OCI-LY1 (cell line): ENCODE data around the gene HOXD10.

Source experiments
- H2AFZ ChIP-seq: fragments of 200-600 bp; sonication (generic), shearing (Covaris generic); 2 replicates; pipeline ENCODE4 v1.6.0; 2014; ENCODE audit warnings: antibody characterized with exemption, mild to moderate bottlenecking, low read length
- H3F3A ChIP-seq: fragments of 200-600 bp; sonication (generic), shearing (Covaris generic); 2 replicates; pipeline ENCODE4 v1.6.0; 2014; ENCODE audit warnings: mild to moderate bottlenecking, antibody characterized with exemption, low read length, moderate library complexity; ENCODE audit not compliant: insufficient read depth
- H3K27ac ChIP-seq: fragments of 200-600 bp; sonication (generic); 2 replicates; pipeline ENCODE4 v1.5.1; 2014; ENCODE audit warnings: low read length, mixed run types, mild to moderate bottlenecking, low read depth; ENCODE audit not compliant: poor library complexity, severe bottlenecking
- H3K27me3 ChIP-seq: fragments of 200-600 bp; sonication (generic); 2 replicates; pipeline ENCODE4 v1.6.0; 2014; ENCODE audit warnings: antibody characterized with exemption, mild to moderate bottlenecking, low read length, moderate library complexity; ENCODE audit not compliant: insufficient read depth
- H3K36me3 ChIP-seq: fragments of 200-600 bp; sonication (generic); 2 replicates; pipeline ENCODE4 v1.6.1; 2014; ENCODE audit warnings: mild to moderate bottlenecking, antibody characterized with exemption, low read length, moderate library complexity, mixed read lengths; ENCODE audit not compliant: insufficient read depth
- H3K4me1 ChIP-seq: fragments of 200-600 bp; sonication (generic); 2 replicates; pipeline ENCODE4 v1.5.1; 2014; ENCODE audit warnings: mild to moderate bottlenecking, low read length, moderate library complexity; ENCODE audit not compliant: insufficient read depth, severe bottlenecking
- H3K4me2 ChIP-seq: fragments of 200-600 bp; sonication (generic), shearing (Covaris generic); 2 replicates; pipeline ENCODE4 v1.6.1; 2014; ENCODE audit warnings: low read length
- H3K4me3 ChIP-seq: fragments of 200-600 bp; sonication (generic); 2 replicates; pipeline ENCODE4 v1.5.1; 2014; ENCODE audit warnings: low read length, low read depth, mild to moderate bottlenecking, mixed read lengths; ENCODE audit not compliant: poor library complexity, severe bottlenecking
- H3K79me2 ChIP-seq: fragments of 200-600 bp; shearing (Covaris generic); 2 replicates; pipeline ENCODE4 v1.6.1; 2016; ENCODE audit warnings: mixed run types, low read length, mixed read lengths; ENCODE audit not compliant: insufficient read depth
- H3K9ac ChIP-seq: fragments of 200-600 bp; sonication (generic), shearing (Covaris generic); 2 replicates; pipeline ENCODE4 v1.6.1; 2014; ENCODE audit warnings: mild to moderate bottlenecking, low read length, mixed read lengths
- H3K9me2 ChIP-seq: fragments of 200-600 bp; sonication (generic), shearing (Covaris generic); 2 replicates; pipeline ENCODE4 v1.6.1; 2014; ENCODE audit warnings: low read depth, mild to moderate bottlenecking, low read length, mixed read lengths
- H3K9me3 ChIP-seq: fragments of 200-600 bp; shearing (Covaris generic); 2 replicates; pipeline ENCODE4 v1.6.1; 2014; ENCODE audit warnings: low read length, mixed read lengths
- H4K20me1 ChIP-seq: fragments of 200-600 bp; sonication (generic), shearing (Covaris generic); 2 replicates; pipeline ENCODE4 v1.6.0; 2016; ENCODE audit warnings: mild to moderate bottlenecking, low read length; ENCODE audit not compliant: insufficient read depth
- CTCF ChIP-seq: fragments of 200-600 bp; sonication (generic), shearing (Covaris generic); IDR thresholded peaks from 2 replicates; pipeline ENCODE4 v1.5.1; 2017; ENCODE audit warnings: mild to moderate bottlenecking, antibody characterized with exemption, low read length, moderate library complexity, mixed read lengths
- EZH2 ChIP-seq: fragments of 200-600 bp; sonication (generic), shearing (Covaris generic); IDR thresholded peaks from 2 replicates; pipeline ENCODE4 v1.8.0; 2017; ENCODE audit warnings: borderline replicate concordance, mixed run types, mild to moderate bottlenecking, antibody characterized with exemption, low read length, moderate library complexity, mixed read lengths

The HOXD10 gene

DNA sequence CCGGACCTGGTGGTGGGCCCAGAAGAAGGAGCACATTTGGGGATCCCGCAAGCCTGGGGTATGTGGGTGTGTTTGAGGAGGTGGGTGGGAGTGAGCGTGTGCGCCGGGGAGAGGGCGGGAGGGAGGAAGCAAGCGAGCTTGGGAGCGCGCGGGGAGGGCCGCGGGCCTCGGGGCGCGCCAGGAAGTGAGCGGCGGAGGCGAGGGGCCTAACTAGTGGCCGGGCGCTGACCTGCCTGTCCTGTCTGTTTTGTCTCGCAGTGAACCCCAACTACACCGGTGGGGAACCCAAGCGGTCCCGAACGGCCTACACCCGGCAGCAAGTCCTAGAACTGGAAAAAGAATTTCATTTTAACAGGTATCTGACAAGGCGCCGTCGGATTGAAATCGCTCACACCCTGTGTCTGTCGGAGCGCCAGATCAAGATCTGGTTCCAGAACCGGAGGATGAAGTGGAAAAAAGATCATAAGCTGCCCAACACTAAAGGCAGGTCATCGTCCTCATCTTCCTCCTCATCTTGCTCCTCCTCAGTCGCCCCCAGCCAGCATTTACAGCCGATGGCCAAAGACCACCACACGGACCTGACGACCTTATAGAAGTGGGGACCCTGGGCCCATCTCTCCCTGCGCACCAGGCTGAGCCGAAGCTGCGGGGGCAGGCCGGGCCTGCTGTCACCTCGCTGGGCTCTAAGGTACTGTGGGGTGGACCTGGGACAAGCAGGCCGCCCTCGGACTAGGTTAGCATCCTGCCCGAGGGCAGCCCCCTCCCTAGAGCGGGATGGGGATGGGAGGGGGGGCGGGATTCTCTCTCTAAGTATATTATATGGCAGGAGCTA, 36.0 kb downstream of the HOXD10 start:
- Histone ChIP-seq H3K9ac (no peak overlapping the region), H3K27me3 (no peaks in the 10 kb centered on the region), H3K36me3 (no peaks in the 10 kb centered on the region), H2AFZ (no peak overlapping the region), H3K4me1 (no peaks in the 10 kb centered on the region), H3K27ac (no peak overlapping the region), H3K9me3 (no peaks in the 10 kb centered on the region), H3K4me3 (no peak overlapping the region), H3K9me2 (no peaks in the 10 kb centered on the region), H3K79me2 (no peaks in the 10 kb centered on the region), H3K4me2 (no peak overlapping the region), H3F3A (no peaks in the 10 kb centered on the region), H4K20me1 (no peaks in the 10 kb centered on the region)
- TF ChIP-seq CTCF (no peak), EZH2 (no peak)

DNA sequence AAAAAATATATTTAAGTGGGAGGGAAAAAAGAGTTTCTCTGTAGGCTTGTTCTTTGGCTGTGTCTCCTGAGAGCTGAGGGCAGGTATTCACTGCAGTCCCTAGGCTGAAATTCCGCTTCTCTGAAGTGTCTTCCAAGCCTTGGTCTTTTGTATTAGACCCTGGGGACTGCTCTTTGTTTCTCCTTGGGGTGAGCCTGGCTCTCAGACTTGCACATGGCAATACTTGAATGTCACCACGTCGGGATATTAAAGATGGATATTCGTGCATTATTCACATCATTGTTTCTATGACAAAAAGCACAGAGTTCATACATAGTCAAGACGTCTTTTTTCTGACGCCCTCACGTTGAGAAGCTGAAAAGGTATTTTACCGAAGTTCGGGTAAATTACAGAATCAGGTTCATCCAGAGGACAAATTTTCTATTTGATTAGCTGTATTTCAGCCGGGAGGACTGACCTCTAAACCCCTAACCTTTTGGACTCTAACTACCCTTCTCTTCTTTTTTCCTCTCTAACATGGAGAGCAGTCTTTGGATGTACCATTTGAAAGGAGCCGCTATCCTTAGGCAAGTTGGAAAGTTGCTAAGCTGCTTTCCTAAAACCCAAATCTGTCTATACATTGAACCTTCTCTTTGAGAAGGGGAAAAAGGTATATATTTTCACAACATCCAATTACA, 38.1 kb downstream of the HOXD10 start:
- H3K79me2 ChIP-seq = no peaks in the 10 kb centered on the region
- H3K36me3 ChIP-seq = no peaks in the 10 kb centered on the region
- no peak overlapping the region for H3K4me3 ChIP-seq
- TF ChIP-seq EZH2 (no peak), CTCF (no peak)
- H3K9ac ChIP-seq = no peak overlapping the region
- H2AFZ ChIP-seq = no peak overlapping the region
- no peaks in the 10 kb centered on the region for H4K20me1 ChIP-seq
- H3K4me2 ChIP-seq = no peak overlapping the region
- H3K9me3 ChIP-seq = no peaks in the 10 kb centered on the region
- H3K4me1 ChIP-seq = no peaks in the 10 kb centered on the region
- H3K27ac ChIP-seq = no peak overlapping the region
- H3F3A ChIP-seq = no peaks in the 10 kb centered on the region
- no peaks in the 10 kb centered on the region for H3K27me3 ChIP-seq
- H3K9me2 ChIP-seq = no peaks in the 10 kb centered on the region

DNA sequence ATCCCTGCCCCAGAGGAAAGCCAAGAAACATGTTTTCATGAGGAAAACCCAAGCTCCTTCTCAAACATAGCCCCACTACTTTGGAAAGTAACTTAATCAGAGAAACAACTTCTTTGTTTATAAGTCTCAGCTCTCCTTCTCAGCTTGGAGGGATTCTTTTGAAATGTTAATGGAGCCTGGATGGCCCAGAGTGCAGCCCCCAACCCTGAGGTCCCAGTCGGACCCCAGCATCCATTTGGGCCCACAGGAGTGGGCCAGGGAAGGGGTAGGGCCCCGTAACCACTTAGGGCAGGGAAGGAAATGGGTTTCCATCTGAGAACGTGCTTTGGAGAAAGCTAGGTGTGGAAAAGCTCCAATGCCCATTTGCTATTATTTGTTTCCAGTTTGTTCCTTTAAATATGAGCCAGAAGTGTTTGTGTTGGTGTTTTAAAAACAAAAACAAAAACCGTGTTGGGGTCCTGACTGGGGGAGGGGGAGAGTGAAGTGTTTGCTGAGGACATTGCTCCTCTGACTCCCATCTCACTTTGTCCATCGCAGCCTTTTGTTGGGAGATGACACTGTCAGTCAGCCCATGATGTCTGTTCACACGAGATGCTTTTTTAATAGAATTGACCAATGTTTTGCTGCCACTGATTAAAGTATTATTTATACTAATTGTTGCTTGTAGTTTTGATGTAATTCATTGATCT, 38.9 kb downstream of the HOXD10 start:
- Histone ChIP-seq H3K4me3 (no peak overlapping the region), H3F3A (no peaks in the 10 kb centered on the region), H4K20me1 (no peaks in the 10 kb centered on the region), H3K9ac (no peak overlapping the region), H3K9me2 (no peaks in the 10 kb centered on the region), H3K27ac (no peak overlapping the region), H3K9me3 (no peaks in the 10 kb centered on the region), H3K4me1 (no peaks in the 10 kb centered on the region), H3K79me2 (no peaks in the 10 kb centered on the region), H3K36me3 (no peaks in the 10 kb centered on the region), H2AFZ (no peak overlapping the region), H3K27me3 (no peaks in the 10 kb centered on the region), H3K4me2 (no peak overlapping the region)
- TF ChIP-seq CTCF (no peak), EZH2 (no peak)
